ENCODE data around the gene CALN1.

CALN1 gene

GRCh38 chr7:72409638-72410015 lies 2.5 kb downstream of the CALN1 start:
- TF ChIP-seq, protein P1, sequence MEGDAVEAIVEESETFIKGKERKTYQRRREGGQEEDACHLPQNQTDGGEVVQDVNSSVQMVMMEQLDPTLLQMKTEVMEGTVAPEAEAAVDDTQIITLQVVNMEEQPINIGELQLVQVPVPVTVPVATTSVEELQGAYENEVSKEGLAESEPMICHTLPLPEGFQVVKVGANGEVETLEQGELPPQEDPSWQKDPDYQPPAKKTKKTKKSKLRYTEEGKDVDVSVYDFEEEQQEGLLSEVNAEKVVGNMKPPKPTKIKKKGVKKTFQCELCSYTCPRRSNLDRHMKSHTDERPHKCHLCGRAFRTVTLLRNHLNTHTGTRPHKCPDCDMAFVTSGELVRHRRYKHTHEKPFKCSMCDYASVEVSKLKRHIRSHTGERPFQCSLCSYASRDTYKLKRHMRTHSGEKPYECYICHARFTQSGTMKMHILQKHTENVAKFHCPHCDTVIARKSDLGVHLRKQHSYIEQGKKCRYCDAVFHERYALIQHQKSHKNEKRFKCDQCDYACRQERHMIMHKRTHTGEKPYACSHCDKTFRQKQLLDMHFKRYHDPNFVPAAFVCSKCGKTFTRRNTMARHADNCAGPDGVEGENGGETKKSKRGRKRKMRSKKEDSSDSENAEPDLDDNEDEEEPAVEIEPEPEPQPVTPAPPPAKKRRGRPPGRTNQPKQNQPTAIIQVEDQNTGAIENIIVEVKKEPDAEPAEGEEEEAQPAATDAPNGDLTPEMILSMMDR (conservative IDR thresholded peaks at IDR 0.05), result no peak
- no peak for TF ChIP-seq ZFX (IDR thresholded peaks at IDR 0.05)
- H3K27ac ChIP-seq, result no peak overlapping the region

GRCh38 chr7:72408966-72409637 lies 3.0 kb downstream of the CALN1 start:
- TF ChIP-seq, protein P1 (conservative IDR thresholded peaks at IDR 0.05), result no peak
- TF ChIP-seq ZFX (IDR thresholded peaks at IDR 0.05), result no peak

DNA sequence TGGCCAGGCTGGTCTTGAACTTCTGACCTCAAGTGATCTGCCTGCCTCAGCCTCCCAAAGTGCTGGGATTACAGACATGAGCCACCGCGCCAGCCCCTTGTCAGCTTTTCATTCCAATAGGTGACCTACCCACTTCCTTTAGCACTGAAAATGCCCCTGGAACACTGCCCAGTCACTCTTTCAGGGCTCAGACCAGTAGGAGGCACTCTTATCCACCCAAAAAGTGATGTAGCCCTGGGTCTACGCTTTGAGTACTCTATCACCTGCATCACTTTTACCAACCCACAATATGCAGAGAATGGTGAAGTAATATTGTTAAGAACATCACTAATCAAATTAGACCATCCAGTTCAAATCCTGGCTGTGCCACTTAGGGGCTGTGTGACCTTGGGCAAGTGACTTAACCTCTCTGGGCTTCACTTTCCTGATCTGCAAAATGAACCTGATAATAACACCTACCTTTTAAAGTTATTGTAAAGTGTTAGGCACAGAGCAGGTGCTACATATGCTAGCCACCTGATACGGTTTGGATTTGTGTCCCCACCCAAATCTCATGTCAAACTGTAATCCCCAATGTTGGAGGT lies 5.2 kb downstream of the CALN1 start:
- H3K27ac ChIP-seq, result no peak overlapping the region

More at GRCh38 chr7:72408966-72409637, 3.0 kb downstream of the CALN1 start:
- no peak overlapping the region for H3K27ac ChIP-seq

DNA sequence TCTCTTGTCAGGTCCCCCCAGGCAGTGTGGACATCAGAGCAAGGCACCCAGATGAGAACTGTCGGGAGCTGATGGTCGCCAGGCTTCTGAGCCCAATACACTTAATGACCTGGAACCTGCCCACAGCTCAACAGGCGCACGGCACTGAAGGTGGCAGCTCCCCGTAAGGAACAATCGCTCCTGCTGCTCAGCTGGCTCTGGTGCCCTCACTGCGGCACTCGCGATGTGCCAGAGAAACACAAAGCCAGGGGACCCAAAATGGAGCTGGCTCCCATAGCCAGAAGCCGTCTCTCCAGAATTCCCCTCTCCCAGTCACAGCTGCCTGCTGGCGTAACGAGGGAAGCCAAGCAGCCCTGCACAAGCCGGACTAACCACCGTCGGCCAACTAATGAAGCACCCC lies 6.3 kb downstream of the CALN1 start:
- TF ChIP-seq, protein P1 (conservative IDR thresholded peaks at IDR 0.05), result no peak
- TF ChIP-seq ZFX (IDR thresholded peaks at IDR 0.05), result no peak
- H3K27ac ChIP-seq, result no peak overlapping the region

More for the DNA sequence above, 5.2 kb downstream of the CALN1 start:
- TF ChIP-seq, protein P1 (conservative IDR thresholded peaks at IDR 0.05), result peak; percentile 23; the same call in 1 of the 2 replicates
- TF ChIP-seq ZFX (IDR thresholded peaks at IDR 0.05), result no peak

DNA sequence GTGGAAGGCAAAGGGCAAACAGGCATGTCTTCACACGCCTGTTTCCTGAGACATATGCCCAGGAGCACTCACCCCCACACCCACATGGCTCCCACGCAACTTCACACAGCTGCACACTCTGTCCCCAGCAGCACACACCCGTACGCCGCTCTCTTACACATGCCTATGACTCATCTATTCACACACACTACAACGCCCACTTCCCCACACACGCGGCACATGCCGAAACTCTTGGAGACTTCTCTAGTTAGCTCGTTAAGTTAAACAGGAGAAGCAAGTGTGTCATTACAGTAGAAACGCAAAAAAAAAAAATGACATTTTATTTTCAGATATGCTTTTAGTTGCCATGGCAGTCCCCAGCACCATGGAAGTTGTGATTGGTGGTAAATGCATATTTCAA lies 6.7 kb downstream of the CALN1 start:
- TF ChIP-seq ZFX (IDR thresholded peaks at IDR 0.05), result no peak
- TF ChIP-seq, protein P1 (conservative IDR thresholded peaks at IDR 0.05), result no peak
- H3K27ac ChIP-seq, result no peak overlapping the region

GRCh38 chr7:72404743-72405142 lies 7.4 kb downstream of the CALN1 start:
- TF ChIP-seq ZFX (IDR thresholded peaks at IDR 0.05), result no peak
- TF ChIP-seq, protein P1 (conservative IDR thresholded peaks at IDR 0.05), result no peak
- no peak overlapping the region for H3K27ac ChIP-seq

GRCh38 chr7:72403458-72404076 lies 8.6 kb downstream of the CALN1 start:
- TF ChIP-seq, protein P1 (conservative IDR thresholded peaks at IDR 0.05), result no peak
- TF ChIP-seq ZFX (IDR thresholded peaks at IDR 0.05), result no peak

More at GRCh38 chr7:72403458-72404076, 8.6 kb downstream of the CALN1 start:
- H3K27ac ChIP-seq, result no peak overlapping the region
